DMS53 treated with DMSO at 0.1 percent for 48 hours (cell line): ENCODE results near the gene PARD3.
"Not testable (repeated sequence)": the region's sequence is repeated elsewhere in the genome, so short reads cannot be mapped to it uniquely, and the experiment has no call there.

ENCODE experiments used
- DNase-seq: peaks from one replicate; lab custom pipeline; 2025; ENCODE audit not compliant: unreplicated experiment; lab: John Stamatoyannopoulos, UW

Gene PARD3

DNA sequence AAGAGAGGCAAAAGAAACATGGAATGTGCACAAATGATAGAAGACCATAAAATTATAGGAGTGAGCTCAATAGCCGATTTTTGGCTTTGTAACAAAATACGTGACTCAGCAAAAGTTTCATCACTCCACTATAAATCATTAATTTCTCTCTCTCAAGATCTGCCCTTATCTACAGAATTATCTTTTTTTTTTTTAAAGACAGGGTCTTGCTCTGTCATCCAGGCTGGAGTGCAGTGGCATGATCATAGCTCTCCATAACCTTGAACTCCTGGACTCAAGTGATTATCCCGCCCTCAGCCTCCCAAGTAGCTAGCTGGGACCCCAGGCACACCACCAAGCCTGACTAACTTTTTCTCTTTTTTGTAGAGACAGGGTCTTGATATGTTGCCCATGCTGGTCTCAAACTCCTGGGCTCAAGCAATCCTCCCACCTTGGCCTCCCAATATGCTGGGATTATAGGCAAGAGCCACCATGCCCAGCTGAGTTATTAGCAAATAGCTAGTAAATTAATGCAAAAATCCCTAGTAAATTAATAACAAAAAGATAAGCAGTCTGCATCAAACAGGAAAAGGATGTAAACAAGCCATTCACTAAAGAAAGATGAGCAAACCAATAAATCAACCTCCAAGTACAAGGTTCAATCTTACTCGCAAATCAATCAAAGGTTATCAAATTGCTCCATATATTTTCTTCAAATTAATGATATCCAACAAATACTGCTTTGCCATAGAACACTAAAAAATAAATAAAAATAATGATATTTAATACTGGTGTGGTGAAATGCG lies 450.7 kb downstream of the PARD3 start:
- no peak for DNase-seq

DNA sequence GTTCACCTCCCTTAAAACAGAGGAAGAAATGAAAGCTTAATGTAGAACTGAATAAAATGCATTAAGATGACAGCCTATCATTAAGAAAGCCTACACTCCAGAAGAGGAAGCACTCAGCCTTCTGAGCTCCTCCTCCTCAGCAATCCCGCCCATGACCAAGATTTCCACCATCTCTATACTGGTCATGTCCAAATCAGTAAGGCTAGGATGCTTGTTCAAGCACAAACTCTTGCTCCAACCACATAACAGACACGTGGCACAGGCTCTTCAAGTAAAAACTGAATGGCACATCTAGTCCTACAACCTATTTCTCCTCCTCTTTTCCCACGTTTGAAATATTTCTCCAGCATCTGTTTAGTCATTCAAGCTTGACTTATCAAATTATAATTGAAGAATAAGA lies 454.1 kb downstream of the PARD3 start:
- DNase-seq: no peak

DNA sequence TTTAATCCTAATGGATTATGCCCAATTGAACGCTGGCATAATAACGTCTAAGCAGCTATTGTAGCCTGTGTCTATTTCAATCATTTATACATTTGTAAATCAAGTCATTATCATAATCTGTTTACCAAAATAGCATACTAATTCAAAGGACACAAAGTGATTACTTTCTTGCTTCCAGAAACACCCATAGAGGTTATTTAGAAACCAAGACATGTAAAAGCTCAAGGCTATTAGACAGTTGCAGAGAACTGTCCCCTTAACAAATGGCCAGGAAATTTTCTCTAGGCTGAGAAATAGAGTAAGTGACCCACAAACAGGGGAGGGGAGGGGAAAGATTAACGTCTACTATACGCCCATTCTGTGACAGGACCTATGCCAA lies 455.7 kb downstream of the PARD3 start:
- no peak for DNase-seq

DNA sequence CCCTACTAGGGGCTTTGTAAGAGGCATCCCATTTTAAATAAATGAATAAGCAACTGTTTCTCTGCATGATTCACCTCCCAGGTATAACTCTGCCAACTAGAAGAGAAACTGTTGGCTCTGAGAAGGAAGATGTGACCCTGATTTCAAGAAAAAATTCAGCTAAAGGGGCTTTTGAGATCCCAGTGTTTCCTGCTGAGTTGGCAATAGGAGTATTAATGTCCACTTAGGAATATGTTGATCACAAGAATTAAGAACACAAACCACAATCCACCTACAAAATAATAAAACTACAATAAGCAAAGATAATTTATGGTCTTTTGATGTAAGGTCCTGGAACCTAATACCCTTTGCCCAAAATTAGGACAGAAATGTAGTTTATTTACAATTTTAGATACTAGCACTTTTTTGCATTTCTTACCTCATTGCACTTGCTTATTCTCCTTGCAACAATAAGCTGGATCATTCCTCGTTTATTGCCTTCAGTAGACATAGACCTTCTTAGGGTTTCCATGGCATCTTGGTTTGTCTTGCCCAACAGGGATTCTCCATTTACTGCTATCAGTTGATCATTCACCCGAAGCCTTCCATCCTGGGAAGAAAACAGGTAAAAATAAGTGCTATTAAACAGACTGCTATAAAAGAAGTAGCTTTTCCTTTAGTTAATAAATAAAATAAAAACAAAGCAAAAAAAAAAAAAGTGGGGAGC lies 456.2 kb downstream of the PARD3 start:
- no peak for DNase-seq

DNA sequence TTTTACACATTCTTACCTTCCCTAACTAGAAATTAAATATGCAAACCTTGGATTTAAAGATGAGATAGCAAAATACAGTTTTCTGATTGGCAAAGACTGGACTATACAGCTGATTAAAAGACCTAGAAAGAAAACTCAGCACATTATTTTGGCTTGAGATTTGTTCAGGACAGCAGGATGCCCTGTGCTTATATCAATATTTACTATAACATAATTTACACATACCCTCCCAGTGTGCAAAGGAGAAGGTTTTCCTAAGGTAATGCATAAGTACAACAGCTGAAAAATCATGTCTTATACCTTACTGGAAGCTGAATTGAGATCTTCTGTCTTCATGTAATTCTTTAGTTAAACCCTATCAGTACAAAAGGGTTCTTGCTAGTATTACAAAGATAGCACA lies 458.6 kb downstream of the PARD3 start:
- DNase-seq: no peak

DNA sequence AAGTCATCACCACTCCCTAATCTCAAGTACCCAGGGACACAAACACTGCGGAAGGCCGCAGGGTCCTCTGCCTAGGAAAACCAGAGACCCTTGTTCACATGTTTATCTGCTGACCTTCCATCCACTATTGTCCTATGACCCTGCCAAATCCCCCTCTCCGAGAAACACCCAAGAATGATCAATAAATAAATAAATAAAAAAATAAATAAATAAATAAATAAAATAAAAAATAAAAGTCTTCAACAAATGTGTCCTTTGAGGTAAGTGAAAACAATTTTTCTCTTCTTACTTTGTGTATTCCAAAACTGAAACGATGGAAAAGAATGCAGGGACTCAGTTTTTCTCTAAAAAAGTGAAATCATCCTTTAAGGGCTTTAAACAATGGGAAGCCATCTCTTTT lies 461.6 kb downstream of the PARD3 start:
- not testable (repeated sequence) for DNase-seq

DNA sequence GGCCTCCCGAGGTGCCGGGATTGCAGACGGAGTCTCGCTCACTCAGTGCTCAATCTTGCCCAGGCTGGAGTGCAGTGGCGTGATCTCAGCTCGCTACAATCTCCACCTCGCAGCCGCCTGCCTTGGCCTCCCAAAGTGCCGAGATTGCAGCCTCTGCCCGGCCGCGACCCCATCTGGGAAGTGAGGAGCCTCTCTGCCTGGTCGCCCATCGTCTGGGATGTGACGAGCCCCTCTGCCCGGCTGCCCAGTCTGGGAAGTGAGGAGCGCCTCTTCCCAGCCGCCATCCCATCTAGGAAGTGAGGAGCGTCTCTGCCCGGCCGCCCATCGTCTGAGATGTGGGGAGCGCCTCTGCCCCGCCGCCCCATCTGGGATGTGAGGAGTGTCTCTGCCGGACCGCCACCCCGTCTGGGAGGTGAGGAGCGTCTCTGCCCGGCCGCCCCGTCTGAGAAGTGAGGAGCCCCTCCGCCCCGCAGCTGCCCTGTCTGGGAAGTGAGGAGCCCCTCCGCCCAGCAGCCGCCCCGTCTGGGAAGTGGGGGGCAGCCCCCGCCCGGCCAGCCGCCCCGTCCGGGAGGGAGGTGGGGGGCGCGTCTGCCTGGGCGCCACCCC lies 462.4 kb downstream of the PARD3 start:
- DNase-seq: not testable (repeated sequence)

DNA sequence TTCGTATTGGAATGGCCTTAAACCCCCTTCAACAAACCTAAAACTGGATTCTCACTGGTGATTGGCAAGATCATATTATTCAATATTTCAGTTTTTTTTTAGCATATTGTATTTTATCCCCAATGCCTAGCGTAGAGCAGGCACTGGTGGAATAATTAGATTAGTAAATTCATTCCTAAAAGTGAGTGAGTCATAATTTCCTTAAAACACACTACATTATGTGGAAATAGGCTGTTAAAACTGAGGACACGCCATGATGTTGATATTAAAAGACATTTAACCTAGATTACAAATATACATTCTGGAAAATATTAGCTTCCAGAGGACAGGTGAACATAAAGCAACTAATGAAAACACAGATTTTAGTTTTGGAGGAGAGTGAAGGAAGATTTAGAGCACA lies 463.9 kb downstream of the PARD3 start:
- DNase-seq: no peak

DNA sequence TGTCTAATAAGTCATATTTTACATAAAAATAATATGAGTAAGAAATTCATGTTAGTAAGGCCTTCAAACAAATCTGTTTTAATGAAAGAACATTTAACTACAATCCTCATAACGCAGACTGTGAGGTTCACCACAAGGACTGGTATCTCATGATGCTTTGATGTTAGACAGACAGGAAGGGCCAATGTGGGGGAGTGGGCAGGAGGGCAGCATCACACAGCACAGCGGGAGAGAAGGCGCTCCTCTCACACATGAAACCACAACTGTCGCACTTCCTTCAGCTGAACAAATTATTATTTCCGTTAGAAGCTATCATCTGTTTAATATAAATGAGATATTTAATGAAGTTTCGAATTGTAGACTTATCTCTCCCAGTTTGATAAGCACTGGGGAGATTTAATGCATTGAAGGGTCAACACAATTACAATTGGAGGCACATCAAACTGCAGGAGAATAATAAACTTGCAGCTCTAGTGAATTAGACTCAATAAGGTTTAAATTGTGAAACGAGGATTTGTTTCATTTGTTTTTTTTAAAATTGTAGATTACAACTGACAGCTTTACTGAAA lies 466.1 kb downstream of the PARD3 start:
- no peak for DNase-seq

DNA sequence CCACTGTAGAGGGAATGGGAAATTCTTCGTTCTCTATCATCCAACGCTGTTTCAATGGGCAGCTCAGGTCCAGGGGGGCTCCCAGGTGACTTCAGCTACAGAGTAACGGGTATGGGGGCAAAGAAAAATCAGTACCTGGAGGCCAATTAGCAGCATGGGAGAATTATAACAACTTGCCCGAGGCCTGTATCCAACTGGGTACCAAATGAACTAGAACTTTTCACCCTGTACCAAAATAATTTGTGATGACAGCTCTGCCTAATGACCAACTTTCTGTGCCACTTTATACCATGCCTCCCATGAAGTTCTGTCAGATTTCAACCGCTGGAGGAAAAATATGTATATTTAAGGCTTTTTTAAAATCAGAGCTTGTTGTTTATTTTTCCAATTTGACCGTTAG lies 467.1 kb downstream of the PARD3 start:
- no peak for DNase-seq

DNA sequence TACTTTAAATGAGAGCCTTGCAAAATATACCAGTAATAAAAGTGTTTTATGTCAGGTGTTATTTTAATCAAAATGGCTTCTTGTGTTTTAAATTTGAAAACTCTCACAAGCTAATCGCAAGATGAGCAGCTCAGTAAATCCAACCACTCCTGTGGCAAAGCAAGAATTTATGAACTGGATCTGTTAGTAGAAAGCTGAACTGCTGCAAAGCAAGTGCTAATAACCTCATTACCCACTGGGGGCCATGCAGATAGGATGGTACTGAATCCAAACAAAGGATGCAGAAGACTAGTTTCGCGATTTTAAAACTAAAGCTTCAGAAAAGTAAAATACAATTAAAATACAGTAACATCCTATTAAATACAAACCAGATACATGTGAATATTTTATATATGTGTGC lies 468.0 kb downstream of the PARD3 start:
- no peak for DNase-seq

DNA sequence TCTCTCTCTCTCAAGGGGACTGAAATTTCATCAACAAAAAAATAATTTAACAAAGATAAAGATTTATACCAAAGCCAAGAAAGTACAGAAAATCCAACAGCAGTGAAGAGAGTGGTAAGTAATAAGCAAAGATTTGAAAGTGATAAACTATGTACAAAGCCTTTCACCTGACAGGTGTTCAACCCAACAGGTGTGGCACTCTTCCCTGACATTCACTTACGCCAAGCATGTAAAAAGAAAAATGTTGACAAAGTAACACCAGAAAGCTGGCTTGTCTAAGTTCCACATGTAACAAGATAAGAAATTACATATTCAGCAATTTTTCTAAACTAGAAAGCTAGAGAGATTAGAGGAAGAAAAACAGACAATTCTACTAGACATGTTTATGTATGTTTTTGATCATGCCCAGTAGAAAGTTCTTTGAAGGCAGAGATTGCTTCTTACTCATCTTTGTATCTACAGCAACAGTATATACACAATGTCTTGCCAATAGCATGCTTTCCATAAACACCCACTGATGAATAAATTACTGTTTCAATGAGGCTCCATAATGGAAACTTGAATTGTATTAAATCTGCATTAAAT lies 468.5 kb downstream of the PARD3 start:
- no peak for DNase-seq

DNA sequence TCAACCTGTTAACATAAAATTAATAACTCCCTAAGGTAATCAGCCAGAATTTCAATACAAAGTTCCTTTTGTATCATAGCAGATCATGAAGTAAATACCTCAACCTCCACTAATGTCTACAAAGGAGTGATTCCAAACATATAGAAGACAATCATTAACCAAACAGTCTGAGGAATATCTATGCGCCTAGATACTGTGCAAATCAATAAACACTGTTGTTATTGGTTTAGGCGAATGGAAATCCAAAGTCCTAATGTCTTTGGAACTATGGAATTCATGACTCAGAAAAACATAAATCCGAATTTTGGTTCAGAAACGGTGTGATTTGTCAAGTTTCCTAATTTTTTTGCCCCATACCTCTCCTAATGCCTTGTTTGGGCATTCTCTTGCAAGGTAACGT lies 469.7 kb downstream of the PARD3 start:
- no peak for DNase-seq

DNA sequence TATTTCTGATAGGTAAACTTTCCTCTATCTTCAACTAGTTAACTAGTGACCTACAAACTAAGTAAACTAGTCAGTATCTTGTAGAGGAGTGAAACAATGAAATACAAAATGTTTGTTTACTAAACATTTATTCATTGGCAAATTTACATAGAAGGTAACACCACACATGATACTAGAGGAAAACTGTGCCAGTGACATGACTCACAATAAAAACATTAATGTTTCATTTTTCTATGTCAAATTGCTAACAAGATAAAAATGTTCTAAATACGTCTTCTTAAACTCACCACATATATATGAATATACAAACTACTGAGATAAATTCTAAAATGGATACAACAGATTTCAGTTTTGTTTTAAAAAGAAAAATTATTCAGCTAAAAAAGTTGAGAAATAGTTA lies 471.3 kb downstream of the PARD3 start:
- DNase-seq: no peak

DNA sequence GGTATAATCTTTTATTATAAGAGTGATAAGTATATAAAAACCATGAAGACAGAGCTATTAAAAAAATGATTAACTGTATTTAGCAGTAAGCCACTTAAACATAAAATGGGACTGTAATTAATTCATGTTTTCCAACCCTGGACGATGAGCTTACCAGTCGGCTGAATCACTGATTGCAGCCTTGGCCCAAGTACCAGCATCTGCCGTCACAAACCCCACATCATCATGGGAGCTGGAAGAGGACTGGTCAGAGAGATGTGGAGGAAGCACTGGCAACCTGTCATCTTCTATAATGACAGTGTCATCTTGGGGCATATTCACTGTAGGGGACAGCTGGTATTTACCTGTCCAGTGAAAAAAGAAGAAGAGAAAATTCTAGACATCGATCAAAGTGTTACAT lies 473.6 kb downstream of the PARD3 start:
- DNase-seq: no peak

DNA sequence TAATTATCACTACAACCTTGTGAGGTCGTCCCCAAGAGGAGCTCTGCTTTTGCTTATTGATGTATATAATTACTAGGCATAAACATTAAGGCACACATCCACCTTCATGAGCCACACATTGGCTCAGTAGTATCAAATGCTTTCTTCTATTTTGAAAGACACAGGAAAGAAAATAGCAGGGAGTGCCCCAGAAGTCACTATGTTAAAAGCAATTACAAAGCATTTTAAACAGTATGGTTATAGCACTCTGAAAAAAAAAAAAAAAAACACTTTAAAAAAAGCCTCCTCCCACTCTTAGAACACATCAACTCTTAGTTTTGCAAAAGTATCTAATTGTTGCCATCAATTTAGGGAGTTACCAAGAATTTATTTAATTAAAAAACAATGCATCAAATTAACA lies 474.2 kb downstream of the PARD3 start:
- DNase-seq: no peak

DNA sequence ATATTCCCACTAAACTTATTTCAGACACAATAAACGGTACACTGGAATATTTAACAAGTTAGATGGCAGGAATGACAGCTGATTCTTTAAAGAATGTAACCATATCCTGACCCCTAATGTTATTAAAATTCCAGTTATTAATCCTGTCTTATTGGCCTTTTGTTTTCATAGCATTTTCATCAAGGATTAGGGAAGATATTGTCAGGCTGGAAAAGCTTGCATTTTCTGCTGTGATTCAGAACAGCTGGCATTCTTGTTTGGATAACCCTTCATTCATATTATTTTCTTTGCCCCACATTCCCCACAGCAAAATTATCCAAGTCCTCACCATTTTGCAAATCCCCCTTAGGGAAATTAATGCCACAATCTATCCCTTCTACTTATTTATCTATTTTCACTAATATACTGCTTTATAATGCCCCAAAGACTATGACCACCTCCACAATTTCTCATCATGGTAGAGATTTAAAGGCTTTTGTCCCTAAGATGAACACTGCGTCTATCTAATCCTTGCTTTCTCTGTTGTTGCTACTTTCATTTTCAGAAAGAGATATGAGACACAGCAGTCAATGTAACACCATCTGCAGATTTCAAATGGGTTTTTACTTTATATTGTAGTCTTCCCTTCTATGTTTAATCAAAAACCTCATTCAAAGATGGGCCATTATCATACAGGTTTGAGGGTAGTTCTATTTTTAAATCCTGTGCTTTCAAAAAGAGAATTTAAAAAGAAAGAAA lies 475.1 kb downstream of the PARD3 start:
- no peak for DNase-seq

DNA sequence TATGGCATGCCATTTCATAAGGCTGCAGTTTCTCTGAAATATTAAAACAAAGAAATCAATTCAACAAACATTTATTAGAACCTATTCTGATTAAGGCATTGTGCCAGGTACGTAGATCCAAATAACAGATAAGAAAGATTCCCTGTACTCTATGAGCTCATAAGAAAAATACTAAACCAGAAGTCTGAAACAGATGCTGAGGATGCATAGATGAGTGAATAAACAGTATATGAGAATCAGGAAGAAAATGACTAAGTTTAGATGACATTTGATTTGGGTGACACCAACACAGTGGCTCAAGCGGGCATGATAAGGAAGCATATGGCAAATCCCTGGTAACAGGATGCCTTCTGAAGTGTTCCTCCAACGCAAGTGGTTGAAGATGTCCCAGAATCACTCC lies 477.2 kb downstream of the PARD3 start:
- DNase-seq: no peak

DNA sequence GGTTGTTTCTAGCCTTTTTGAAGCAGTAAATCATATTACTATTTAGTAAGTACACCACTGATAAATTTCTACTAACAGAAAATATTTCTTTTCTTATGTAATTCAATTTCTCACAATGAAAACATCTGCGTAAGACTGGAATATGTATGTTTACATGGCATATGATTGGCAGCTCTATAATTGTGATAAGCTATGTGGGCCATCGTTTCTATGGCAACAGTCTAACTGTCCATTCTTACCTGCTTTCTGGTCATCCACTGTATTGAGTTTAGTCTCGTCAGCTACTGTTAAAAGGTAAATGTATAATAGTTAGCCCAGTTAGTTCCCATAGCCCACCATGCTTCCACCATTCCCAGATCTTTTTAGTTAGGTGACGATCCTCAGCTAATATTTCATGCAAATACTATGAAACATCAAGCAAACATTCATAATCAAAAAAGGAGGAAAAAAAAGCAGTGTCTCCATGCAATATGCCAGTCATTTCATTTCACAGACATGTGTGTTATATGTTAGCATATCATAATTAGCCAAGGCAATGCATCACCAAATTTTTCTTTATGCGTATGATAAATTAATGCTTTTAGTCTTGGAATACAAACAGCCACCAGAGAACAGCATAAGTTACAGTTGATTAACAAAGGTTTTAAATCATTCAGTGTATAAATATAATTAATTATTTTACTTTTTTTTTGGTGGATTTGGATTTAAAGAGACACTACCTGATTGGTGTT lies 479.0 kb downstream of the PARD3 start:
- no peak for DNase-seq

DNA sequence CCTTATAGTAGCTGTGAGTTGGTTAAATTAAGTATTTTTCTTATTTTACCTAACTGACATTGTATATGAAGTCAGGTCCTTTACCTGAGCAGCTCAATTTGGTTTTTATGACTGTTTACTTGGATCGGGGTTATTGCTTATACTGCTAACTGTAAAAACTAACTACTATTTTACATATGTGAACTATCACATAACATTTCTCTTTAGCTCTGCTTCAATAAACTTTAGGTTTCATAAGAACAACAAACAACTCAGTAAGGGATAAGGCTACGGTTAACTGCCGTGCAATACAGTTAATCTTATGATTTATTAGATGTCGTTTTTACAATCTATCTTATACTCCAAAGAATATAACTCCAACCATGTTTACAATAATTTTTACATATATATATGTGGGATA lies 480.2 kb downstream of the PARD3 start:
- DNase-seq: no peak
